Measurements from ENCODE around the gene NEFH.
"Not testable (repeated sequence)": the region's sequence is repeated elsewhere in the genome, so short reads cannot be mapped to it uniquely, and the experiment has no call there.

Gene NEFH

GRCh38 chr22:29463629-29464028 is 16.4 kb upstream of the NEFH start:
- DNase-seq = no peak

- DNase-seq = no peak
These were observed 15.4 kb upstream of the NEFH start for GRCh38 chr22:29464581-29464980.

- no peak for DNase-seq
These were observed 10.3 kb upstream of the NEFH start for GRCh38 chr22:29469755-29470154.

GRCh38 chr22:29470159-29470855 is 9.7 kb upstream of the NEFH start:
- no peak for DNase-seq

GRCh38 chr22:29473001-29473400 is 7.0 kb upstream of the NEFH start:
- DNase-seq = no peak

DNA sequence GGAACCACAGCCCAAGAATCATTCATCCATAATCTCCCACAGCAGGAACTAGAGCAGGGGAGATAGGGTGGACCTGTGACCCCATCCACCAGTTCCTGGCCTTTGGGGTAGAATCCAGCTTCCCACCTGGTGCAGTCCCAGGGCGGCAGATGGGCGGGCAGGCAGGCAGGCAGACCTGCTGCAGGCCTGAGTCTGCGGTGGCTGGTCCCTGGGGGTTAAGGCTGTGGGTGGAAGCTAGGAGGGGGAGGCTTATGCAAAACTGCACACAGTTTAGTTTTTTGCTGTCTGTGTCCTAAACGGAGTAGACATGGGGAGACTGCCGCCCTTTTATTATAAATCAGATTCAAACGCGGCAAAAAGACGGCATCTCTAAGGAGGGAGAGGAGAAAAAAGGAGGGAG is 4.5 kb upstream of the NEFH start:
- peak; percentile 82 for DNase-seq

GRCh38 chr22:29476116-29476515 is 3.9 kb upstream of the NEFH start:
- DNase-seq = no peak

- DNase-seq = peak; percentile 37
These were observed 2.2 kb upstream of the NEFH start for GRCh38 chr22:29477723-29478318.

- peak; percentile 54 for DNase-seq
These were observed 1.4 kb upstream of the NEFH start for GRCh38 chr22:29478326-29479276.

DNA sequence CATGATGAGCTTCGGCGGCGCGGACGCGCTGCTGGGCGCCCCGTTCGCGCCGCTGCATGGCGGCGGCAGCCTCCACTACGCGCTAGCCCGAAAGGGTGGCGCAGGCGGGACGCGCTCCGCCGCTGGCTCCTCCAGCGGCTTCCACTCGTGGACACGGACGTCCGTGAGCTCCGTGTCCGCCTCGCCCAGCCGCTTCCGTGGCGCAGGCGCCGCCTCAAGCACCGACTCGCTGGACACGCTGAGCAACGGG is 169 bp downstream of the NEFH start:
- no peak for DNase-seq

- peak; percentile 88 for DNase-seq
These were observed 670 bp downstream of the NEFH start for GRCh38 chr22:29480512-29481264.

DNA sequence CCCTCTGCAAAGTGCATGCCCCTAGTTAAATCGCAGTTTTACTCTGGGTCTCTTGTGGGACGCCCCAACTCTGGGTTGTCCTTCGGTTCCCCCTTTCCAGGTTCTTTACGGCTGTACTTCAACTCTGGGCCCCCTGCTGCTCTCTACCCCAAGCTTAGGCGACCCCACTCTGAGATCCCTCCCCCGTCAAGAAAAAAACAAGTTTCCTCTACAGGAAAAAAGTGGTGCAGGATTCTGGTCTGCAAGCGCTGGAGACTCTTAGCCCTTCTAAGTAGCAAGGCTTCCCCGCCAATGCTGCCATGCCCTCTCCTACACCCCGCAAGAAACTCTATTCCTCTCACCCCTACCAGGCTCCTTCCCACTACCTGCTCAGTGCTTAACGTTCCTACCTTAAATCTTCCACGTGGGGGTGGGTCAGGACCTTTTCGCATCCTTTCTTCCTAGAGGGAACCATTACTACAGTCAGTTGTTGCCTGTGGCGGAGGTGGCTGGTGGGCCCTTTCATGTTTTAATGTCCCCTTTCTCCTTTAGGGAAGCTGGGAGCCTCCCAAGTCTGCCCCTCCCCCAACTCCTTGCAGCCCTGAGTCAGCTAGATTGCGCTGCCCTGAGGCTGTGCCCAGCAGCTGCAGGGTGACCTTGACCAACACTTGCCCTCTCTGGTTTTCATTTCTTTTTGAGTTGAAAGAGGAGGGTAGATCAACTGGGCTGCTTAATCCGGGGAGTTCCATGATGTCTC is 1.4 kb downstream of the NEFH start:
- peak; percentile 61 for DNase-seq

- DNase-seq = no peak
These were observed 2.2 kb downstream of the NEFH start for GRCh38 chr22:29482253-29482652.

DNA sequence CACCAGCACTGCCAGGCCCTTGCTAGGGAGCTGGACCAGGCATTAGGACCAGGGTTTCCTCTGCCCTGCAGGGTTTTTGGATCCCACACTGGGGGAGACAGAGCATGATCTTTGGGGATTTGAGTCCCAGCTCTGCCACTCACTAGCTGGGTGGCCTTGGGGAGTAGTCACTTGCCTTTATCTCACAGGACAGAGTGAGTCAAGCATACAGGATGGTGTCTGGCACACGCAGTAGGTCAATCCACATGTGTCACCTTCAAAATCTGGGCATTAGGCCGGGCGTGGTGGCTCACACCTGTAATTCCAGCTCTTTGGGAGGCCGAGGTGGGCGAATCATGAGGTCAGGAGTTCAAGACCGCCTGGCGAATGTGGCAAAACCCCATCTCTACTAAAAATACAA is 2.7 kb downstream of the NEFH start:
- no peak for DNase-seq

DNA sequence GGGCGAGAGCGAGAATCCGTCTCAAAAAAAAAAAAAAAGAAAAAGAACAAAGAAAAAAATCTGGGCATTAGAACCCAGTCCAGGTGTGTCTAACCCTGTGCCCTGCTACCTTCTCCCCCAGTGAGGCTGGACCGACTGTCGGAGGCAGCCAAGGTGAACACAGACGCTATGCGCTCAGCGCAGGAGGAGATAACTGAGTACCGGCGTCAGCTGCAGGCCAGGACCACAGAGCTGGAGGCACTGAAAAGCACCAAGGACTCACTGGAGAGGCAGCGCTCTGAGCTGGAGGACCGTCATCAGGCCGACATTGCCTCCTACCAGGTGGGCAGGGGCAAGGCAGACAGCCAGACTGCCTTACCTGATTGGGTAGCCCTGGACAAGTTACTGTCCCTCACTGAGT is 3.2 kb downstream of the NEFH start:
- DNase-seq = no peak

GRCh38 chr22:29484642-29485041 is 4.6 kb downstream of the NEFH start:
- no peak for DNase-seq

DNA sequence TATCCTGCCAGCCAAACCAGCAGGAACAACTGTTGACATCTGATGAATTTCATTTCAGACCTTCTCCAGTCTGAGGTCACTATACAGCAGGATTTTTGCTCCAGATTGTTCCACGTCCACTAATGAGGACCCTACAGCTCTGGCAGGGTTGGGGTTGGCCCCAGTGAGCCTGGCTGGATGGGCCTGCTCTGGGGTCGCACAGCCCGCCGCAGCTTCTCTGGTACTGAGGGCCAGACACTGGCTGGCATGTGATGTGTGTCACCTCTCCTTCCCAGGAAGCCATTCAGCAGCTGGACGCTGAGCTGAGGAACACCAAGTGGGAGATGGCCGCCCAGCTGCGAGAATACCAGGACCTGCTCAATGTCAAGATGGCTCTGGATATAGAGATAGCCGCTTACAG is 5.4 kb downstream of the NEFH start:
- no peak for DNase-seq

DNA sequence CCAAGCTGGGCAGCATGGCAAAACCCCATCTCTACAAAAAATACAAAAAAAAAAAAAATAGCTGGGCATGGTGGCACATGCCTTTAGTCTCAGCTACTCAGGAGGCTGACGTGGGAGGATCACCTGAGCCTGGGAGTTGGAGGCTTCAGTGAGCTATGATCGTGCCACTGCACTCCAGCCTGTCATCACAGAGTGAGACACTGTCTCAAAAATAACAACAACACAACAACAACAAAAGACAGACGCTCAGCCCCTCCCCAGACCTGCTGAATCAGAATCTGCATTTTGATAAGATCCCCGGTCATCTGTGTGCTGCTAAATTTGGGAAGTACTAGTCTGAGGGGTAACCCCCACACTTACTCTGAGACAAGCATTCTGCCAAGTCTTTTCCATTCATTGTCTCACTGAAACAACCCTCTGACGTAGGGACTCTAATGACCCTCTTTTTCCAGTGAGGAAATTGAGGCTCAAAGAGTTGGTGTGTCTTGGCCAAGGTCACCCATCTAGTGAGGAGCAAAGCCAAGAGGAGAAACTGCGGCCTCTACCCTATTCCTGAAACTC is 7.5 kb downstream of the NEFH start:
- DNase-seq = no peak

GRCh38 chr22:29489127-29489780 is 9.2 kb downstream of the NEFH start:
- not testable (repeated sequence) for DNase-seq

GRCh38 chr22:29491012-29491411 is 11.0 kb downstream of the NEFH start:
- DNase-seq = no peak

DNA sequence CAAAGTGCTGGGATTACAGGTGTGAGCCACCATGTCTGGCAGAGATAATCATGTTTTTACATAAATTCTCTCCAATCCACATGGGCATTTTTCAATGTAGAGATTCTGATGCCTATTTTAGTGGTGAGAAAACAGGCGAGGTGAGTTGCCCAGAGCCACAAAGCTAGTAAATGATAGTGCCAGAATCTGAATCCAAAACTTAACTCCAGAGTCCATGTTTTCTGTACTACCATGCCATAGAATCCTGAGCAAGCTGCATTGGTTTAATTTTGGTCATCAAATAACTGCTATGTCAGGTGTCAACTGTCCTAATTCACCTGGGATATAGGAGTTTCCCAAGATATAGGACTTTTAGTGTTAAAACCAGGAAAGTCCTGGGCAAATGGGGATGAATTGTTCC is 13.6 kb downstream of the NEFH start:
- no peak for DNase-seq

DNA sequence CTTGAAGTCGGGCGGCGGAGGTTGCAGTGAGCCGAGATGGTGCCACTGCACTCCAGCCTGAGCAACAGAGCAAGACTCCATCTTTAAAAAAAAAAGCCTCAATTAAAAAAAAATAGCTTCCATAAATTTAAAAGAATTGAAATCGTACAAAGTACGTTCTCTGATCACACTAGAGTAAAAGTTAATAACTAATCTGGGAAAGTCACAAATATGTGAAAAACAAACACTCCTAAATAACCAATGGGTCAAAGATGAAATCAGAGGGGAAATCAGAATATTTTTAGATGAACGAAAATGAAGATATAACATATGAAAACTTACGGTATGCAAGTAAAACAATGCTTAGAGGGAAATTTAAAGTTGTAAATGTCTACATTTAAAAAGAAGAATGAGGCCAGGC is 19.8 kb downstream of the NEFH start:
- no peak for DNase-seq
